Activated CD4-positive, CD25-positive, alpha-beta regulatory T cell treated with anti-CD3 and anti-CD28 coated beads, Interleukin-2, amount 50 U/mL, for 24 hours (primary cell): ENCODE measurements around the gene SUSD1.
"Not testable (repeated sequence)": the region's sequence is repeated elsewhere in the genome, so short reads cannot be mapped to it uniquely, and the experiment has no call there.

Experiments used
- ATAC-seq, 2 donors: fragments of 150-1000 bp; cut with Tn5 transposase; one replicate each; pipeline ENCODE4 v1.10.0; 2021; ENCODE audit warnings: mild to moderate bottlenecking in 1 of 2, moderate library complexity in 1 of 2

The SUSD1 gene

DNA sequence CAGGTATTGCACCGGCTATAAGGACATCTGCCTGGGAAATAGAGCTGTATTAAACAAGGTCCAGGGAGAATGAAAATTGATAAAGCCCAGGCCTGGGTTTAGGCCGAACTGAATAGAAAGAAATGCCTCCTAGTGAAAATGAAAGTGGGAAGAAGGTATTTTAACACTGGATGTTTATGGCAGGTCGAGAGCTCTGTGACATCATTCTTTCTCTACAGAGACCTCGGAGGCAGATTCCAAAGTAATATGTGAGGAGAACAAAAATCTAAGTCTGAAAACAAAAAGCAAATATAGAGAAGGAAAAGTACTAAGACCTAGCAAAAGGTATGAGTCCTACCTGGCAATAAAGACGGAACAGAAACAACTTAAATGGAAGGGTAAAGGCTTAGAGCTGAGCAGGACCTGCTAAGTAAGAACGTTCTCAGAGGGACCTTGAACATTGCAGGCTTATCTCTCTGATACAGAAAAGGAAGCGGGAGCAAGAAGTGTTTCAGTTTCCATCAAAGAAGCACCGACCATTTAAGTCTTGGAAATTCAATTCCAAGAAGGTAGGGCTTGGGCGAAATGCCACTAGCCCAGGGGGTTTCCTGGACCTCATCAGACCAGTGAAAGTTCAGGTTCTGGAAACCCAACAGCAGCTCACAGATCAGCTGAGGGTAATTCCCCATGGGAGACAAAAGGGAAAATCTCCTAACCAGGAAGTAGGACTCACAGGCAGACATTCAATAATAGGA lies 80.0 kb downstream of the SUSD1 start:
- ATAC-seq = no peak

- no peak for ATAC-seq
Observed at GRCh38 chr9:112094241-112094640, 80.9 kb downstream of the SUSD1 start.

DNA sequence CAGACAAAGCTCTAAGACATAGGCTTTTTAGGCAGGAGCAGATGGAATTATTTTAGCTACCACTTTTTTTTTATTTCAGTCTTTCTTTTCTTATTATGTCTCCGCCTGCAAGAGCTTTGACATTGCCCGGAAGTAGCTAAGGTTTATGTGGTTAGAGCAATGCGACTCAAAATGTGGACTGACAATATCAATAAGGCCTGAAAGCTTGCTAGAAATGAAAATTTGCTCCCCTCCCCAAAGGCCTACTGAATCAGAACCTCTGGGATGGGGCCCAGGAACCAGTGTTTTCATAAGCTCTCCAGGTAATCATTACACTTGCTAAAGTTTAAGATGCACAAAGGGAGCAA lies 81.3 kb downstream of the SUSD1 start:
- no peak for ATAC-seq

DNA sequence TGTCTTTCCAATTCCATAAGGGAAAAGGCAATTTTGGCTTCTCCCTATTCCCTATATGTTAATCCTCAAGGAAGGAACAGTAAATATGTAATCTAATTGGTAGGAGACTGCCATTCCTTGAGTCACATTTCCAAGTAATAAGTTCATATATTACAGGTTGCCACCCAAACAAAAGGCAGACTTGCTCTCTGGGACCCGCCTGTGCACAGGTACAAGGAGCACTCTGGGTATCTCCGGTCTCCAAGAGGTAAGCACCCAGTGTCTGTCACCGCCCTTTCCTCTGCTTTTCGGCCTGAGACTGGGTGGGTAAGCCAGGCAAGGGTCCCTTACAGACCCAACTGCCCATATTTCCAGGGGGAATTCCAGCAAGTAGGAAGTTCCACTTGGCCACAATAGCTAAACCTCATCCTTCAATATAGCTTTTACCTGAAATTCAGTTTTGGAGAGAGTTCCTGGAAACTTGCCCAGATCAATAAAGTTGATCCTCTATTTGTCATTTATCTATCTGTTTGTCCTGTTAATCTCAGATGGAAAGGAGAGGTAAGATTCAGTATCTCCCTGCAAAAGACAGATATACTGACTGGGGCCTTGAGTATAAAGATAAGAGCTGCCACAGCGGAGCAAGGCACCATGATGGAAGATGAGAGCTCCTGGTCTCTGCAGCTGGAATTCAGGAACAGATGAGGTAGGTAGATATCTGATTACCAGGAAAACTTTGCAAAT lies 81.8 kb downstream of the SUSD1 start:
- no peak for ATAC-seq

- no peak for ATAC-seq
Observed at GRCh38 chr9:112091810-112092209, 83.3 kb downstream of the SUSD1 start.

DNA sequence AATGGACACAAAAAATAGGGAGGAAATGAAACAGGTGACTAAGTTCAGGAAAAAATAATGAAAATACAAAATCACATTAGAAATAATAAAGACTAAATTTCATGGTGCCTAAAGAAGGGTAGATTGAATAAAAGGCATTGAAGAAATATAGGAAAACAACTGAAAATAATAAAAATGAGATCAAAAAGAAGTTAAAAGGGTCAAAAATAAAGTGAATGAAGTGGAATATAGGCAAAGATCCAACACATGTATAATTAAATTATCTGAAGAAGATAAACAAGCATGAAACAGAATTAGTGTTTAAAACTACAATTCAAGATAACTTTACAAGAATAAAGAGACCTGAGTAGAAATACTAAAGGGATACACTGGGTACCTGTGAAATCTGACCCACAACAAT lies 87.6 kb downstream of the SUSD1 start:
- no peak for ATAC-seq

DNA sequence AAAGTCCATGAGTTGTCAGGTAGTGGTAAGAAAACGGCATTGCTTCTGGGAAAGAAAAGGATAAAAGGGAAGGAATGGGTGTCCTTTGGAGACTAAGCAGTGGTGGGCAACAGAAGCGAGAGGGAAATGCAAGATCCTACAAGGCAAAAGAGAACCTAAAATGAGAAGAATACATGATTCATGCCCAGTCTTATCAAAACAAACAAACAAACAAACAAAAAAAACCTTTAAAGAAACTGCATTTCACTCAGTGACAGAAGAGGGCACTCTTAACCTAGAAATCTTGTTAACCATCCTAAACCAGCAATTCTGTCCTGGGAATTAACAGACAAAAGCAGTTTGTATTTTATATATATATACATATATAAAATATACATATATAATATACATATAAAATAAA lies 88.5 kb downstream of the SUSD1 start:
- ATAC-seq = no peak

DNA sequence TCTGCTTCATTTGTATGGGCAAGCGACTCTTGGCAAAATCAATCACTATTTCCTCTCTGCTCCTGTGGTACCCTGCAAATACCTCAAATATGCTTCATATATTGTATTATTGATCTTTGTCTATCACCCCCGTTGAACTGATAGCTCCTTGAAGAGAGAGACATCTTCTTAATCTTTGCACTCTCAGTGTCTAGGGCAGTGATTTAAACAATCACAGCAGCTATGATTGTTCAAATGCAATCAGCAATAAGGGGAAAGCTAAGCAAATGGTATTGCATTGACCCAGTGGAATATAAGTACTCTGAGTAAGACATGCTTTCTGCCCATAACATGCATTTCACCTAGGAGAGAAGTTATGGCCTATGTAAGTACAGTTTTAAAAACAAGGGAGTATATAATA lies 90.2 kb downstream of the SUSD1 start:
- no peak for ATAC-seq

GRCh38 chr9:112084334-112084733 lies 90.8 kb downstream of the SUSD1 start:
- ATAC-seq = no peak

- no peak for ATAC-seq
Observed at GRCh38 chr9:112081918-112082729, 93.0 kb downstream of the SUSD1 start.

GRCh38 chr9:112080831-112081542 lies 94.1 kb downstream of the SUSD1 start:
- no peak for ATAC-seq

DNA sequence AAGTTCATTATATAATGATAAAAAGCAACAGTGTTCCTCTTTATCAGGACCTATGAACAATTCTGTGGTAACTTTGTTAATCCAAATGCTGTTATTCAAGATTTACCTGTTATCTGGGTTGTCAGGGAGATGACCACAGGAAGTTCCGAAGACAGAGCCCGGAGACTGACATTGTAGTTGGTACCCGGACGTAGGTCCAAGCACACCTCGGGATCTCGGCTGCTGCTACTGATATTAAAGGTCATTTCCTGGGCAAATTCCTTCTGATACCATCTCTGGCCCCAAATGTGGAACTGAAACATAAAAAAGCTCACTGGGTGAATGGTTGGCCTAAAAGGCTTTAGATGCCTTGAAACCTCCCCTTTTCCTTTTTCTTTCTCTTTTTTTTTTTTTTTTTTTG lies 96.7 kb downstream of the SUSD1 start:
- no peak for ATAC-seq

GRCh38 chr9:112076814-112077213 lies 98.3 kb downstream of the SUSD1 start:
- peak in 1 of 2 donors; percentile 16 for ATAC-seq

GRCh38 chr9:112075009-112075378 lies 100.1 kb downstream of the SUSD1 start:
- ATAC-seq = no peak

- ATAC-seq = peak; percentile 71 to 86
Observed at GRCh38 chr9:112074250-112075008, 100.7 kb downstream of the SUSD1 start.

DNA sequence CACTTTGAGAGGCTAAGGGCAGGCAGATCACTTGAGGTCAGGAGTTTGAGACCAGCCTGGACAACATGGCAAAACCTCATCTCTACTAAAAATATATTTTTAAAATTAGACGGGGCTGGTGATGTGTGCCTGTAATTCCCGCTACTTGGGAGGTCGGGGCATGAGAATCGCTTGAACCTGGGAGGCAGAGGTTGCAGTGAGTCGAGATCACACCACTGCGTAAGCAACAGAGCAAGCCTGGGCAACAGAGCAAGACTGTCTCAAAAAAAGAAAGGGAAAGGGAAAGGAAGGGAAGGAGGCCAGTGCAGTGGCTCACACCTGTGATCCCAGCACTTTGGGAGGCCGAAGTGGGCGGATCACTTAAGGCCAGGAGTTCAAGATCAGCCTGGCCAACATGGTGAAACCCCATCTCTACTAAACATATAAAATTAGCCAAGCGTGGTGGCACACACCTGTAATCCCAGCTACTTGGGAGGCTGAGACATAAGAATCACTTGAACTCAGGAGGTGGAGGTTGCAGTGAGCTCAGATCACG lies 101.4 kb downstream of the SUSD1 start:
- ATAC-seq = not testable (repeated sequence)

GRCh38 chr9:112072721-112073638 lies 102.1 kb downstream of the SUSD1 start:
- no peak for ATAC-seq

DNA sequence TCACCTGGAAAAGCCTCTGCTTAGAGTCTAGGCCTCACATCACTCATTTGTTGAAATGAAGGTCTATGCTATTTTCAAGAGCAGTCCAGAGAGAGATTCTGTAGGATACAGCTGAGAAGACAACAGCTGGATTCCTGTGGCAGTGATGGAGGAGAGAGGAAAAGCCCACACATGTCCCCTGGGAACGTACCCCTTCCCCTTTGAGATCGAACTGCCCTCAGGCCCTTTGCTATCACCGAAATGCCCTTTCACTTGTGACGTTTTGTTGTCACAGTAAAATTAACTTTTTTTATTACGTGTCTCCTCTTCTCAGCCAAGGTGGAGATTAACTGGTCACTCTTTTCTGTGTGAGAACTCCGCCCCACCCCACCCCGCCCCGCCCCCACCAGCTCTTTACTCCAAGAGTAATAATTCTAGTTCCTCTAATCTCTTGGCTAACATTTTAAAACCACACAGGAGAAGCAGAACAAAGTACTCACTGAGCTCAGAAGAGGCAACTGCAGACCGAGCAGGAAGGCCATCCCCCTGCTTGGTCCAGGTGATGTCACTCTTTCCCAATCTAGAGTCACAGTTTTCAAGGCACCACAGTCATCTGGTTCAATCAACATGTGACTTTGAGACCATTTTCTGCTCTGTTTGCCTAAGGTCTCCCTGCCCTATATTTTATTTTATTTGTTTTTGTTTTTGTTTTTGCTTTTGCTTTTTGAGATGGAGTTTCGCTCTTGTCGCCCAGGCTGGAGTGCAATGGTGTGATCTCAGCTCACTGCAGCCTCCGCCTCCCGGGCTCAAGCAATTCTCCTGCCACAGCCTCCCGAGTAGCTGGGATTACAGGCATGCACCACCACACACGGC lies 105.6 kb downstream of the SUSD1 start:
- ATAC-seq = no peak

DNA sequence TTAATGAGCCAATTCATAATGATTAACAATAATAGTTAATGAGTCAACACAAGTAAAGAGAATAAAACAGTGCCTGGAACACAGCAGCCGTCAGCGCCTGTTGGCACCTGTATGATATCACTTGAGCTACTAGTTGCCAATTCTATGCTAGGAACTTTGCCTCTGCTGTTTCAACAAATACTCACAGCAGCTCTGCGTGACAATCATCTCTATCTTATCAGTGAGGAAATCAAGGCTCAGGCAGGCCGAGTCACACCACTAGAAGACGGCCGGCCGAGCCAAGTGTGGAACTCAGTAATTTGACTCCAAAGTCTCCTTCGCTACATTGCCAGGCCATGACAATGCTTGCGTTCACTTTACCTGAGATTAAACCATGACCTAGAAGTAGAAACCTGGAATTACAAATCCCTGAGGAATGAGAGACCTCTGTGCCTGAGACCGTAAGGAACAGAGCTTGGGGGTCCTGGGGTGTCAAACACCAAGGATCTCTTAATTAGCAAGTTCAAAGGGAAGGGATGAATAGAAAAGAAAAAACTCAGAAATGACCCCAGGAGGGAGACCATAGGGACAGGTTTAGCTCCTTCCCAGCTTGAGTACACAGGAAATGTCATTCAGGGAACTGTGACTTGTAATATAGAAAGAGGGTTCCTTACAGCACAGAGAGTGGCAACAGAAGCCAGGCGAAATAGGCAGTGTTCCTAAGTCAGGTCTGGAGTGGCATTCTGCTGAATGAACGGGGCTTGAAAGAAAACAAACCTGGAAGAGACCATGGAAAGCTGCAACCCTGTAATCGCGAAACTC lies 109.1 kb downstream of the SUSD1 start:
- ATAC-seq = no peak
